Measurements from ENCODE around the gene PLA2G6.

Gene PLA2G6

DNA sequence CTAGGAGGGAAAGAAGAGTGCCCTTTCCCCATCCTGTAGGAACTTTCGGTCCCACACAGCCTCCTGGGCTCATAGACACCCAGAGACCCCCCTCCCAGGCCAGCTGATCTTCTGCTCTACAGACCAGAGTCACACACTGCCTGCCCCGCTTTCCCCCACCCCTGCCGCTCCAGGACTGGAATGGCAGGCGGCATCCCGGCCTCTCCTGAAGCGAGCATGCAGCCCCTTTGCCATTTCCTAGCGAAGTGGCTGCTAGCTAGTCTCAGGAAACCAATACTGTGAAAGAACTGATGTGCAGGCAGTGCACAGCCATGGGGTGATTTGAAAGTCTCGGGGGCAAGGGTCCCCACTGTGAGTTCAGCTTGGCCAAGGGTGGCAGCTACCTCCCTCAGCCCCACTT lies 116.1 kb downstream of the PLA2G6 start:
- CTCF ChIA-PET, result interaction anchor here (0.5 to 1.5 kb wide), 6 partner anchors 13 to 509 kb away, joined by 3 to 6 read pairs (median 4); no protein-coding TSS in a partner anchor
- H3K36me3 ChIP-seq (ENCODE audit: control insufficient read depth in 2 of 2, insufficient read depth in 1 of 2, low read length in 2 of 2), result peaks cover 38 to 86% of the 10 kb centered on the region in 2 experiments

More for the DNA sequence above, 116.1 kb downstream of the PLA2G6 start:
- TF ChIP-seq ZNF404 (tag by site-specific recombination; IDR thresholded peaks at IDR 0.05) (no peak), KLF7 (tag by site-specific recombination; IDR thresholded peaks at IDR 0.05; ENCODE audit: borderline replicate concordance) (no peak), MYNN (tag by site-specific recombination; IDR thresholded peaks at IDR 0.05; ENCODE audit: borderline replicate concordance) (no peak), ZNF658 (tag by site-specific recombination; IDR thresholded peaks at IDR 0.05) (no peak), ZNF514 (tag by site-specific recombination; IDR thresholded peaks at IDR 0.05) (no peak), ZNF433 (tag by site-specific recombination; IDR thresholded peaks at IDR 0.05; ENCODE audit: low read depth) (no peak), SCRT1 (tag by site-specific recombination; IDR thresholded peaks at IDR 0.05; ENCODE audit: borderline replicate concordance) (no peak), ZNF37A (tag by site-specific recombination; IDR thresholded peaks at IDR 0.05) (no peak), ZNF510 (tag by site-specific recombination; IDR thresholded peaks at IDR 0.05; ENCODE audit: insufficient replicate concordance) (no peak), ZNF544 (tag by site-specific recombination; IDR thresholded peaks at IDR 0.05) (no peak), EGR2 (tag by site-specific recombination; IDR thresholded peaks at IDR 0.05; ENCODE audit: low read depth) (no peak), ZNF274 (IDR thresholded peaks at IDR 0.05; ENCODE audit: low read length) (no peak), ZNF274 (tag by site-specific recombination; IDR thresholded peaks at IDR 0.05; ENCODE audit: borderline replicate concordance) (no peak), ZNF239 (tag by site-specific recombination; IDR thresholded peaks at IDR 0.05) (no peak), ZNF24 (tag by site-specific recombination; IDR thresholded peaks at IDR 0.05) (no peak)
- TF ChIP-seq, protein P1, sequence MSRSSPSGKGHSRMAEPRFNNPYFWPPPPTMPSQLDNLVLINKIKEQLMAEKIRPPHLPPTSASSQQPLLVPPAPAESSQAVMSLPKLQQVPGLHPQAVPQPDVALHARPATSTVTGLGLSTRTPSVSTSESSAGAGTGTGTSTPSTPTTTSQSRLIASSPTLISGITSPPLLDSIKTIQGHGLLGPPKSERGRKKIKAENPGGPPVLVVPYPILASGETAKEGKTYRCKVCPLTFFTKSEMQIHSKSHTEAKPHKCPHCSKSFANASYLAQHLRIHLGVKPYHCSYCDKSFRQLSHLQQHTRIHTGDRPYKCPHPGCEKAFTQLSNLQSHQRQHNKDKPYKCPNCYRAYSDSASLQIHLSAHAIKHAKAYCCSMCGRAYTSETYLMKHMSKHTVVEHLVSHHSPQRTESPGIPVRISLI (tag by site-specific recombination; IDR thresholded peaks at IDR 0.05), result no peak
- TF ChIP-seq, protein P2, sequence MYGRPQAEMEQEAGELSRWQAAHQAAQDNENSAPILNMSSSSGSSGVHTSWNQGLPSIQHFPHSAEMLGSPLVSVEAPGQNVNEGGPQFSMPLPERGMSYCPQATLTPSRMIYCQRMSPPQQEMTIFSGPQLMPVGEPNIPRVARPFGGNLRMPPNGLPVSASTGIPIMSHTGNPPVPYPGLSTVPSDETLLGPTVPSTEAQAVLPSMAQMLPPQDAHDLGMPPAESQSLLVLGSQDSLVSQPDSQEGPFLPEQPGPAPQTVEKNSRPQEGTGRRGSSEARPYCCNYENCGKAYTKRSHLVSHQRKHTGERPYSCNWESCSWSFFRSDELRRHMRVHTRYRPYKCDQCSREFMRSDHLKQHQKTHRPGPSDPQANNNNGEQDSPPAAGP (tag by site-specific recombination; IDR thresholded peaks at IDR 0.05), result no peak
- TF ChIP-seq, protein P3, sequence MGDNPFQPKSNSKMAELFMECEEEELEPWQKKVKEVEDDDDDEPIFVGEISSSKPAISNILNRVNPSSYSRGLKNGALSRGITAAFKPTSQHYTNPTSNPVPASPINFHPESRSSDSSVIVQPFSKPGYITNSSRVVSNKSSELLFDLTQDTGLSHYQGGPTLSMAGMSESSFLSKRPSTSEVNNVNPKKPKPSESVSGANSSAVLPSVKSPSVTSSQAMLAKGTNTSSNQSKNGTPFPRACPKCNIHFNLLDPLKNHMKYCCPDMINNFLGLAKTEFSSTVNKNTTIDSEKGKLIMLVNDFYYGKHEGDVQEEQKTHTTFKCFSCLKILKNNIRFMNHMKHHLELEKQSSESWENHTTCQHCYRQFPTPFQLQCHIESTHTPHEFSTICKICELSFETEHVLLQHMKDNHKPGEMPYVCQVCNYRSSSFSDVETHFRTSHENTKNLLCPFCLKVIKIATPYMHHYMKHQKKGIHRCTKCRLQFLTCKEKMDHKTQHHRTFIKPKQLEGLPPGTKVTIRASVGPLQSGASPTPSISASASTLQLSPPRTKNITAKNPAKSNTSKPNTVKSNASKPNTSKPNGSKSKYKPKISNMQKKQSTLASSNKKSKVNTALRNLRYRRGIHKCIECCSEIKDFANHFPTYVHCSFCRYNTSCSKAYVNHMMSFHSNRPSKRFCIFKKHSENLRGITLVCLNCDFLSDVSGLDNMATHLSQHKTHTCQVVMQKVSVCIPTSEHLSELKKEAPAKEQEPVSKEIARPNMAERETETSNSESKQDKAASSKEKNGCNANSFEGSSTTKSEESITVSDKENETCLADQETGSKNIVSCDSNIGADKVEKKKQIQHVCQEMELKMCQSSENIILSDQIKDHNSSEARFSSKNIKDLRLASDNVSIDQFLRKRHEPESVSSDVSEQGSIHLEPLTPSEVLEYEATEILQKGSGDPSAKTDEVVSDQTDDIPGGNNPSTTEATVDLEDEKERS (tag by site-specific recombination; IDR thresholded peaks at IDR 0.05), result no peak
- TF ChIP-seq, protein P4, sequence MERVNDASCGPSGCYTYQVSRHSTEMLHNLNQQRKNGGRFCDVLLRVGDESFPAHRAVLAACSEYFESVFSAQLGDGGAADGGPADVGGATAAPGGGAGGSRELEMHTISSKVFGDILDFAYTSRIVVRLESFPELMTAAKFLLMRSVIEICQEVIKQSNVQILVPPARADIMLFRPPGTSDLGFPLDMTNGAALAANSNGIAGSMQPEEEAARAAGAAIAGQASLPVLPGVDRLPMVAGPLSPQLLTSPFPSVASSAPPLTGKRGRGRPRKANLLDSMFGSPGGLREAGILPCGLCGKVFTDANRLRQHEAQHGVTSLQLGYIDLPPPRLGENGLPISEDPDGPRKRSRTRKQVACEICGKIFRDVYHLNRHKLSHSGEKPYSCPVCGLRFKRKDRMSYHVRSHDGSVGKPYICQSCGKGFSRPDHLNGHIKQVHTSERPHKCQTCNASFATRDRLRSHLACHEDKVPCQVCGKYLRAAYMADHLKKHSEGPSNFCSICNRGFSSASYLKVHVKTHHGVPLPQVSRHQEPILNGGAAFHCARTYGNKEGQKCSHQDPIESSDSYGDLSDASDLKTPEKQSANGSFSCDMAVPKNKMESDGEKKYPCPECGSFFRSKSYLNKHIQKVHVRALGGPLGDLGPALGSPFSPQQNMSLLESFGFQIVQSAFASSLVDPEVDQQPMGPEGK (tag by site-specific recombination; IDR thresholded peaks at IDR 0.05), result no peak
- TF ChIP-seq, protein P5, sequence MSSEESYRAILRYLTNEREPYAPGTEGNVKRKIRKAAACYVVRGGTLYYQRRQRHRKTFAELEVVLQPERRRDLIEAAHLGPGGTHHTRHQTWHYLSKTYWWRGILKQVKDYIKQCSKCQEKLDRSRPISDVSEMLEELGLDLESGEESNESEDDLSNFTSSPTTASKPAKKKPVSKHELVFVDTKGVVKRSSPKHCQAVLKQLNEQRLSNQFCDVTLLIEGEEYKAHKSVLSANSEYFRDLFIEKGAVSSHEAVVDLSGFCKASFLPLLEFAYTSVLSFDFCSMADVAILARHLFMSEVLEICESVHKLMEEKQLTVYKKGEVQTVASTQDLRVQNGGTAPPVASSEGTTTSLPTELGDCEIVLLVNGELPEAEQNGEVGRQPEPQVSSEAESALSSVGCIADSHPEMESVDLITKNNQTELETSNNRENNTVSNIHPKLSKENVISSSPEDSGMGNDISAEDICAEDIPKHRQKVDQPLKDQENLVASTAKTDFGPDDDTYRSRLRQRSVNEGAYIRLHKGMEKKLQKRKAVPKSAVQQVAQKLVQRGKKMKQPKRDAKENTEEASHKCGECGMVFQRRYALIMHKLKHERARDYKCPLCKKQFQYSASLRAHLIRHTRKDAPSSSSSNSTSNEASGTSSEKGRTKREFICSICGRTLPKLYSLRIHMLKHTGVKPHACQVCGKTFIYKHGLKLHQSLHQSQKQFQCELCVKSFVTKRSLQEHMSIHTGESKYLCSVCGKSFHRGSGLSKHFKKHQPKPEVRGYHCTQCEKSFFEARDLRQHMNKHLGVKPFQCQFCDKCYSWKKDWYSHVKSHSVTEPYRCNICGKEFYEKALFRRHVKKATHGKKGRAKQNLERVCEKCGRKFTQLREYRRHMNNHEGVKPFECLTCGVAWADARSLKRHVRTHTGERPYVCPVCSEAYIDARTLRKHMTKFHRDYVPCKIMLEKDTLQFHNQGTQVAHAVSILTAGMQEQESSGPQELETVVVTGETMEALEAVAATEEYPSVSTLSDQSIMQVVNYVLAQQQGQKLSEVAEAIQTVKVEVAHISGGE (tag by site-specific recombination; conservative IDR thresholded peaks at IDR 0.05; ENCODE audit: low read depth), result no peak
- TF ChIP-seq, protein P6, sequence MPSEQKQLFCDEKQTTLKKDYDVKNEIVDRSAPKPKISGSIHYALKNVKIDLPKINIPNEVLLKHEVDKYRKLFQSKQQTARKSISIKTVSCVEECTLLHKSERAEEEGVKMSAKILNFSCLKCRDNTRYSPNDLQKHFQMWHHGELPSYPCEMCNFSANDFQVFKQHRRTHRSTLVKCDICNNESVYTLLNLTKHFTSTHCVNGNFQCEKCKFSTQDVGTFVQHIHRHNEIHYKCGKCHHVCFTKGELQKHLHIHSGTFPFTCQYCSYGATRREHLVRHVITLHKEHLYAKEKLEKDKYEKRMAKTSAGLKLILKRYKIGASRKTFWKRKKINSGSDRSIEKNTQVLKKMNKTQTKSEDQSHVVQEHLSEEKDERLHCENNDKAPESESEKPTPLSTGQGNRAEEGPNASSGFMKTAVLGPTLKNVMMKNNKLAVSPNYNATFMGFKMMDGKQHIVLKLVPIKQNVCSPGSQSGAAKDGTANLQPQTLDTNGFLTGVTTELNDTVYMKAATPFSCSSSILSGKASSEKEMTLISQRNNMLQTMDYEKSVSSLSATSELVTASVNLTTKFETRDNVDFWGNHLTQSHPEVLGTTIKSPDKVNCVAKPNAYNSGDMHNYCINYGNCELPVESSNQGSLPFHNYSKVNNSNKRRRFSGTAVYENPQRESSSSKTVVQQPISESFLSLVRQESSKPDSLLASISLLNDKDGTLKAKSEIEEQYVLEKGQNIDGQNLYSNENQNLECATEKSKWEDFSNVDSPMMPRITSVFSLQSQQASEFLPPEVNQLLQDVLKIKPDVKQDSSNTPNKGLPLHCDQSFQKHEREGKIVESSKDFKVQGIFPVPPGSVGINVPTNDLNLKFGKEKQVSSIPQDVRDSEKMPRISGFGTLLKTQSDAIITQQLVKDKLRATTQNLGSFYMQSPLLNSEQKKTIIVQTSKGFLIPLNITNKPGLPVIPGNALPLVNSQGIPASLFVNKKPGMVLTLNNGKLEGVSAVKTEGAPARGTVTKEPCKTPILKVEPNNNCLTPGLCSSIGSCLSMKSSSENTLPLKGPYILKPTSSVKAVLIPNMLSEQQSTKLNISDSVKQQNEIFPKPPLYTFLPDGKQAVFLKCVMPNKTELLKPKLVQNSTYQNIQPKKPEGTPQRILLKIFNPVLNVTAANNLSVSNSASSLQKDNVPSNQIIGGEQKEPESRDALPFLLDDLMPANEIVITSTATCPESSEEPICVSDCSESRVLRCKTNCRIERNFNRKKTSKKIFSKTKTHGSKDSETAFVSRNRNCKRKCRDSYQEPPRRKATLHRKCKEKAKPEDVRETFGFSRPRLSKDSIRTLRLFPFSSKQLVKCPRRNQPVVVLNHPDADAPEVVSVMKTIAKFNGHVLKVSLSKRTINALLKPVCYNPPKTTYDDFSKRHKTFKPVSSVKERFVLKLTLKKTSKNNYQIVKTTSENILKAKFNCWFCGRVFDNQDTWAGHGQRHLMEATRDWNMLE (tag by site-specific recombination; conservative IDR thresholded peaks at IDR 0.05; ENCODE audit: low read depth), result no peak
- POLR2A ChIA-PET, result interaction anchor here (0.5 kb wide), 1 partner anchor 390 kb away, joined by 3 read pairs; no protein-coding TSS in a partner anchor
- Histone ChIP-seq H3K9me3 (ENCODE audit: control insufficient read depth, insufficient read depth, low read depth, low read length) (no peaks in the 10 kb centered on the region), H3K4me1 (ENCODE audit: control insufficient read depth, insufficient read depth, low read length) (no peaks in the 10 kb centered on the region), H3K27ac (ENCODE audit: extremely low read depth, low read depth, low read length) (no peak overlapping the region), H3K4me3 (ENCODE audit: low read depth, low read length) (no peak overlapping the region)
